ENCODE measurements around the gene GPR17.
A peak's percentile ranks its signal among the peaks of the same experiment; 100 is the strongest.

GPR17 gene

DNA sequence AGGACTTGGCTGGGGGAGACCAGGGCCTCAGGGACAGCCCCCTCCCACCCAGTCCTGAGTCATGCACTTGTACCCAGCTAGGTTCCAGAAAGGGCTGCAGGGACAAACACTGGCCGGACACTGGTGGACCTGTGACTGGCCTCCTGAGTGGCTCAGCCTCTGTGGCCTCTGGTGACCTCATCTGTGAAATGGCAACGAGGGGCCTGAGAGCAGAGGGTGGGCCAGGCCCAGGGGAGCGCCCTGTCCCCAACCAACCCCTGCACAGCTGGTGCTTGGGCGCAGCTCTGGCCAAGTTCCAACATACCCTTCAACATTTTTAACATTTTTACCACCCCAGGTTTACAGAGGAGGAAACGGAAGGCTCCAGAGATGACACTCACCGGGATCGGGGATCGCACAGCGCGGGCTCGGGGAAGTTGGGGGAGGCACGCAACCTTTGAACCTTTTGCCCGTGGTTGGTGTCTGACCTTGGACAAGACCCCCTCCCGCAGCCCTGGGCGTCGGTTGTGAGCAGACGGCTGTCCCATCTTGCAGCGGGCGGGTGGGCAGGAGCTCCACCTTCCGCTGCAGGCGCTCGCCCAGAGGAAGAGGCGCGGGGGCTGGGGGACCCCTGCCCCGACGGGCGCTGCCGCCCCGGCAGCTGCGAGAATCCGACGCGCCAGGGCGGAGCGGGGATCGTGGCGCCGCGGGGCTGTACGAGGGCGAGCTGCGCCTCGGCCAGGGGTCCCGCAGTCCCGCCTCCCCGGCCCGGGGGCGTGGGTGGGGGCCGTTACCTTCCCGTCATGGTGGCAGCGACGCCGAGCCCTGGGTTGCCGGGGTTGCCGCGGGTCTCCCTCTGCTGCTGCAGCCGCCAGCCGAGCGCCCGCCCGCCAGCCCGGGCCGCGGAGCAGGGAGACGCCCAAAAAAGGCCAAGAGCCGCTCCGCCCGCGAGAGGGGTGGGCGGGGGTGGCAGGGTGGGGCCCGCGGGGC is 28.6 kb downstream of the GPR17 start:
- no peak for DNase-seq (ENCODE audit: low read depth)
- TF ChIP-seq, protein P1, sequence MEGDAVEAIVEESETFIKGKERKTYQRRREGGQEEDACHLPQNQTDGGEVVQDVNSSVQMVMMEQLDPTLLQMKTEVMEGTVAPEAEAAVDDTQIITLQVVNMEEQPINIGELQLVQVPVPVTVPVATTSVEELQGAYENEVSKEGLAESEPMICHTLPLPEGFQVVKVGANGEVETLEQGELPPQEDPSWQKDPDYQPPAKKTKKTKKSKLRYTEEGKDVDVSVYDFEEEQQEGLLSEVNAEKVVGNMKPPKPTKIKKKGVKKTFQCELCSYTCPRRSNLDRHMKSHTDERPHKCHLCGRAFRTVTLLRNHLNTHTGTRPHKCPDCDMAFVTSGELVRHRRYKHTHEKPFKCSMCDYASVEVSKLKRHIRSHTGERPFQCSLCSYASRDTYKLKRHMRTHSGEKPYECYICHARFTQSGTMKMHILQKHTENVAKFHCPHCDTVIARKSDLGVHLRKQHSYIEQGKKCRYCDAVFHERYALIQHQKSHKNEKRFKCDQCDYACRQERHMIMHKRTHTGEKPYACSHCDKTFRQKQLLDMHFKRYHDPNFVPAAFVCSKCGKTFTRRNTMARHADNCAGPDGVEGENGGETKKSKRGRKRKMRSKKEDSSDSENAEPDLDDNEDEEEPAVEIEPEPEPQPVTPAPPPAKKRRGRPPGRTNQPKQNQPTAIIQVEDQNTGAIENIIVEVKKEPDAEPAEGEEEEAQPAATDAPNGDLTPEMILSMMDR (conservative IDR thresholded peaks at IDR 0.05; ENCODE audit: low read depth, low read length), result no peak
- H3K4me3 ChIP-seq (ENCODE audit: low read depth, low read length), result peak overlapping the region; percentile 43

DNA sequence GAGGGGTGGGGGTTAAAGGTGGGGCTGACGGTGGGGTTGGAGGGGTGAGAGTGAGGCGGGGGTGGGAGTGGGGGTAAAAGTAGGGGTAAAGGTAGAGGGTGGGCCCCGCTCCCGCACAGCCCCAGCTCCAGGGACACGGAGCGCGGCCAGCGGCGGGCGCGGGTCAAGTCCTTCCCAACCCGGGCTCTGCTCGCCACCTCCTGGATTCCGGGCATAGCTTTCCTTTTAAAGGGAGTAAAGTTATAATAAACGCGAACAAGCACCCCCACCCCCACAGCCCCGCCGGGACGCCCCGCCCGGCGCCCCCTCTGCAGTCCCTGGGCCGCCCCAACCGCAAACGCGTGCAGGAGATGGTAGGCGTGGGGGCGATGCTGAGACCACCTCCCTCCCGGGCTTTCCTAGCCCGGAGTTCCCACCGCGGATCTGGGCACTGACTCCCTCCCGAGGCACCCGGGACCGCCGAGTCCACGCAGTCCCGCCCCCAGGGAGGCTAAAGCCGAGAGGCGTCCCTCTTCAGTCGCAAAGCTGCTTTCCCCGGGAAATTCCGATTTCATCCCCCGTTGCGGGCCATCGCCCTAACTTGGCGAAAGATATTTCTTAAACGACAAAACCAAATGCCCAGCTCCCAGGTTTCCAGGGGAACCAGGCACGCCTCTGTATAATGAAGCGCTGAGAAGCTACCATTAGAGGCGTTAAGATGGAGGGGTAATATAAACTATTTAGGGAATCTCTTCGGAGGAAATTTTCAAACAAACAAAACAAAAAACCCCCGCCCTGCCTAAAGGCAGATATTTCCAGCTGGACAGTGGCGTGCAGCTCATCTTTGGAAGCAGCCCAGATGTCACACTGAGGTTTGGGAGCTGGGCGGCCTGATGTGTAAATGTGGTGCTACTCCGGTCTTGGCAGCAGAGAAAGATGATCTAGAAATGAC is 29.6 kb downstream of the GPR17 start, which contains the start of gene LIMS2:
TSS of gene LIMS2 (minus strand) at position 200 of the 931 bp plus-strand sequence. CDS start 506 bp downstream, outside the sequence.
- TF ChIP-seq, protein P1 (conservative IDR thresholded peaks at IDR 0.05; ENCODE audit: low read depth, low read length), result no peak
- DNase-seq (ENCODE audit: low read depth), result peak; percentile 20
- peak within 1 kb of the TSS; percentile 51 for H3K4me3 ChIP-seq (ENCODE audit: low read depth, low read length)

DNA sequence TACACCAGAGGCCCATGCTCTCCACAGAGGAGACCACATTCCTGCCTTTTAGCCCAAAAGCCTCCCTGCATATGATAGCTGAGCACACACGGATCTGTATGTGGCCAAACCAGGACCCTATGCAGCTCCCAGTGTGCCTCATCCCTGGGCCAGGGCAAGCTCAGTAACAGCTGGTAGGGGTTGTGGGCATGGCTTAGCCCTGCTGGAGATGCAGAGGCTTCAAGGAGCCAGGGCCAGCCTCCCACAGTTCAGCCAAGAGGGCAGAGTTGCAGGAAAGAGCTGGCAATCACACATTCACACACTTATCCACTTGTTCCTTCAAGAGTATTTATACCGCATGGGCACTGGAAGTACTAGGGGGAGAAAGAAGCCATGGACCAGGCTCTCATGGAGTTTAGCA is 31.0 kb downstream of the GPR17 start:
- DNase-seq (ENCODE audit: low read depth), result no peak
- H3K4me3 ChIP-seq (ENCODE audit: low read depth, low read length), result no peak overlapping the region
- TF ChIP-seq, protein P1 (conservative IDR thresholded peaks at IDR 0.05; ENCODE audit: low read depth, low read length), result no peak

DNA sequence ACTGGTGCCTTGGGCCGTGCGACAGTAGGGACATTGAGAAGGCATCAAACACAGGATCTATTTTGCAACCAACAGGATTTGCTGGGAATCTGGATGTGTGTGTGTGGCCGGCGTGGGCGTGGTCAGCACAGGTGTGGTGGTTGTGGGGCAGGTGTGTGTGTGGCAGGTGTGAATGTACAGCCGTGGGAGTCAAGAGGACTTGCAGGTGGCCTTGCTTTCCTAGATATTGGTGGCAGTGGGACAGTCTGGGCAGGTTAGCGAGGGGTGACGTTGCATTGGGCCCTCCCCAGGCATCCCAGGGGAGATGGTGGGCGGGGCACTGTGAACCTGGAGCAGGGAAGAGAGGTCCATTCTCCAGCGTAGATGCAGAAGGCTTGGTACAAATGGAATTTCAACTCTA is 32.6 kb downstream of the GPR17 start:
- TF ChIP-seq, protein P1 (conservative IDR thresholded peaks at IDR 0.05; ENCODE audit: low read depth, low read length), result no peak
- H3K4me3 ChIP-seq (ENCODE audit: low read depth, low read length), result no peak overlapping the region
- DNase-seq (ENCODE audit: low read depth), result no peak

DNA sequence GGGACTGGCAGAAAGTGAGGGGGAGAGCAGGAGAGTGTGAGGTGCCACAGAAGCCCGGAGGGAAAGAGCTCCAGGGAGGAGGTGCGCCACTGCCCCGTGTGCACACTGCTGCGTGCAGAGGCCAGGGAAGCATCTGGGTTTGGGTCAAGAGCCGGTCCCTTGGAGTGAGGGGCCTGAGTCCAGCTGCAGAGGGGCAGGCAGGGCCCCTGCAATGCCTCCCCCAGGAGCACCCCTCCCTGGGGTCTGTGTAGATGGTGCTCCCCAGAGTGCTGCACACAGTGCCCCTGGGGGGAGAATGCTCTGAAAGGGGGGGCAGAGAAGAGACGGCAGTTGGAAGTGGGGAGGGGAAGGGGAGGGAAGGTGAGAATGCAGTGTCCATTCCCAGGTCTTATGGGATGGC is 33.0 kb downstream of the GPR17 start:
- H3K4me3 ChIP-seq (ENCODE audit: low read depth, low read length), result no peak overlapping the region
- DNase-seq (ENCODE audit: low read depth), result no peak
- TF ChIP-seq, protein P1 (conservative IDR thresholded peaks at IDR 0.05; ENCODE audit: low read depth, low read length), result no peak

DNA sequence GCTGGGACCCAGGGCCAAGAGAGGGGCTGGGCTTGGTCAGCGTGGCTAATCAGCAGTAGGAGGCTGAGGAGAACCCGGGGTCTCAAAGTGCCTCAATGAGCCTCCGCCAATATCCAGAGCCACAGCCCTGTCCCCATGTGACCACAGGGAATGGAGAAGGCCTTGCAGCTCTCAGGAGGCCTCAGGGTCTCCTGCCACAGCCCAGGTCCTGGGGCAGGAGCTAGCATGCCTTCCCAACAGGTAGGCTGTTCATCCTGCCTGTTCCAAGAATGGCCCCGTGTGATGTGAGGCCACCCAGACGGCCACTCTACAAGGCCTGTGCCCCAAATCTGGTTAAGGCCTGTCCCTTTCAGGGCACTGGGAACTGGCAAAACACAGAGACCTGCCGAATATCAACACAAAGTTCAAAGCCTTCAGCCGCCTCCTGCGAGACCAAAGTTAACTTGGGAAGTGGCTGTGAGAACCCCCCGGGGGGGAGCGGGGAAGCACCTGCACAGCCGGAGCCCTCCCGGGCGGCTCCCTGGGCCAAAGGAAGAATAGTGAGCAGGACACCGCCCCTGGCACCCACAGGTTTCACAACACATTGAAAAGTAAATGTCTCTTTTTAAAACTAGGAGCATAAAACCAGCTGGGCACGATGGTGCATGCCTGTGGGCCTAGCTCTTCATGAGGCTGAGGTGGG is 33.9 kb downstream of the GPR17 start:
- H3K4me3 ChIP-seq (ENCODE audit: low read depth, low read length), result no peak overlapping the region
- no peak for DNase-seq (ENCODE audit: low read depth)
- TF ChIP-seq, protein P1 (conservative IDR thresholded peaks at IDR 0.05; ENCODE audit: low read depth, low read length), result no peak
